Measurements from ENCODE around the gene SECISBP2.

The SECISBP2 gene

DNA sequence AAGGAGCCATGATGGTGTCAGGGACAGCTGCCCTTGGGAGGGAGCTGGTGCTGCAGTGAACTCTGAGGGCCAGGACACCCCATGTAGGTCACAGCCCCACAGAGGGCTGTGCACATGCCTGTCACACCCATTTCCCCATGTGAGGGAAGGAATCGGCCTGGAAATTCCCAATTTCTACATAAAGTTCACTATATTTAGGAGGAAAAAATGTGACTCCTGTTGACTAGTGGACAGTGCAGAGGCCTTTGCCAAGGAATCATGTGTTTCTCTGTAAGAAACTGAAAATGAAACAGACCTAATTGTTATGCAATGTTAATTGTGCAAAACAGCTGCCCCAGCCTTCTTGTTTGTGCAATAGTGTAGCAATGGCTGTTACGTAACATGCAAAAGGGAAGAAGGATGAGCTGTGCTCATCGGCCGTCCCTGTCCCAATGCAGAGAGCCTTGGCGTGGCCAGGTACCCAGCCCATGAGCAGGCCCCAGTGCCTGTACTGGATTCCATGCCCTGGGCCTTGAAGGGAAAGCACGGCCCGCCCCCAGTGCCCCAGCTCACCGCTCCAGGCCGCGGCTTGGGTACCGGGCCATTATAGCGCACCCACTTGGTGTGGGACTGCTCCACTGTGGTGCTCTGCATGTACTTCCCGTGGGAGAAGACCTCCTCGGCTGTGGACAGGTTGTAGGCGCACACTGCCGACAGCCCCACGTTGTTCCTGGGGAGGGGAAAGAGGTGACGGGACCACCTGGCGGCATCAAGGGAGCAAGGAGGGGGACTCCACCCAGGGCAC is 70.0 kb downstream of the SECISBP2 start:
- no peak overlapping the region for H3K9ac ChIP-seq (ENCODE audit: low read length)

DNA sequence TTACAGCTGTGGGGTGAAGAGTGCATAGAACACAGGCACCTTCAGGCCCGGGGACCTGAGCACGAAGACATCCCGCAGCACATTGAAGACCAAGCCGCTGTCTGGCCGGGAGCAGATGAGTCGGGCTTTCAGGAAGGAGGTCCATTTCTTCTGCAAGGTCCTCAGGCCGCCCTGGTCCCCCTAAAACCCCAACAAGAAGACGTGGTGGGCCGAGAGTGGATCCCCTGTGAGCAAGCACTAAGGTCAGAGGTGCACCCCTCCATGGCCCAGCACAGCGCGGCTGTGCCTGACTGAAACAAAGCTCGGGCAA is 70.5 kb downstream of the SECISBP2 start:
- peak overlapping the region; percentile 14 for H3K27ac ChIP-seq (ENCODE audit: low read depth, low read length)
- H3K36me3 ChIP-seq (ENCODE audit: insufficient read depth, low read length), result peaks cover 10% of the 10 kb centered on the region
- no peaks in the 10 kb centered on the region for H3K9me3 ChIP-seq (ENCODE audit: low read length)
- no peak overlapping the region for H3K9ac ChIP-seq (ENCODE audit: low read length)
- H3K4me1 ChIP-seq (ENCODE audit: insufficient read depth, low read length), result peaks cover 5% of the 10 kb centered on the region
- no peak overlapping the region for H3K4me3 ChIP-seq (ENCODE audit: low read depth in 1 of 2, low read length in 2 of 2)
- no peaks in the 10 kb centered on the region for H3K27me3 ChIP-seq (ENCODE audit: control insufficient read depth in 1 of 2, insufficient read depth in 2 of 2, low read length in 2 of 2)

More for the DNA sequence above, 70.0 kb downstream of the SECISBP2 start:
- H3K9me3 ChIP-seq (ENCODE audit: low read length), result no peaks in the 10 kb centered on the region
- peaks cover 5% of the 10 kb centered on the region for H3K4me1 ChIP-seq (ENCODE audit: insufficient read depth, low read length)
- peaks cover 10% of the 10 kb centered on the region for H3K36me3 ChIP-seq (ENCODE audit: insufficient read depth, low read length)
- H3K4me3 ChIP-seq (ENCODE audit: low read depth in 1 of 2, low read length in 2 of 2), result no peak overlapping the region
- no peaks in the 10 kb centered on the region for H3K27me3 ChIP-seq (ENCODE audit: control insufficient read depth in 1 of 2, insufficient read depth in 2 of 2, low read length in 2 of 2)
- H3K27ac ChIP-seq (ENCODE audit: low read depth, low read length), result peak overlapping the region; percentile 14

DNA sequence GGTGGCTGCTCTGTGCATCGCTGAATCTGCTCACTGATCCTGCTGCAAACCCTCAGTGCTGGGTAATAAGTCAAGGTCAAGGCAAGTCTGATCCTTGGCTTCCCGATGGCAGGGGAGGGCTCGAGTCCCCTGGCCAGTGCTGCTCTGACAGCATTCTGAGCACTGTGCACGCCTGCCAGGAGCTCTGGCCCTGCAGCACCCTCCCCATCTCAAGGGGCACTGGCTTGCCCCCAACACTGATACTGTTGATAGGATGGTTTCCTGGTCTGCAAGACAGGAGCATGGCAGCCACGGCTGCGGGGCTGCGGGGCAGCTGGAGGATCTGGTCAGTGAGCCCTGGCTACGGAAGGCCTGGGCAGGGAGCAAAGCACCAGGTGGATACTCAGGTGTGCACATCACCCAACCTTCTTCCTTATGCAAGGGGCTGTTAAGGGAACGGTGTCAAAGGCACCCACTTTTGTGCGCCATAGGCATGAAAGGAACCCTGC is 71.8 kb downstream of the SECISBP2 start:
- no peak overlapping the region for H3K4me3 ChIP-seq (ENCODE audit: low read depth in 1 of 2, low read length in 2 of 2)
- H3K4me1 ChIP-seq (ENCODE audit: insufficient read depth, low read length), result peaks cover 5% of the 10 kb centered on the region
- H3K9ac ChIP-seq (ENCODE audit: low read length), result no peak overlapping the region
- no peak overlapping the region for H3K27ac ChIP-seq (ENCODE audit: low read depth, low read length)
- peaks cover 10% of the 10 kb centered on the region for H3K36me3 ChIP-seq (ENCODE audit: insufficient read depth, low read length)
- H3K9me3 ChIP-seq (ENCODE audit: low read length), result no peaks in the 10 kb centered on the region
- no peaks in the 10 kb centered on the region for H3K27me3 ChIP-seq (ENCODE audit: control insufficient read depth in 1 of 2, insufficient read depth in 2 of 2, low read length in 2 of 2)

DNA sequence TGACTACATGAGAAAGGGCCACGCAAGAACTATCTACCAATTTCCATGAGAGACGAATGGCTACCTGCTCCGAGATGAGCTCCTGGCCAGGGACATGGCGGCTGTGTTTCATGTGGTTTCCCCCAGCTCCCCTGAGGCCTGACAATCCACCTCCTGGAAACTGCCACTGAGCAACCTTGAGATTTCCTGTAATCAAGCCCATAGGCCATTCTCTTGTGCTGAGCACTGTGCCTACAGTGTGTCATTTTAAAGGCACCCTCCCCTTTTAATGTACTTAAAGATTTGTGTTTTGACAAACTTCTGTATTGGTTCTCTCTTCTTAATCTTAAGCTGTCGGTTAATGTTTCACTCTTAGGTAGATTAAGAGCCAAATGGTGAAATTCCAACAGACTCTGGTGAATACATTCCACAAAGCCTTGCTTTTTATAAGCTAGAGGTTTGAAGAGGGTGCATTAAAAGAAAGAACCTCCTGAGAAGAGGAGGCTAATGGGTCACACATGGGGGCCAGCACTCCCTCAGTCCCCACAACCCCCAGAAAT is 72.3 kb downstream of the SECISBP2 start:
- peaks cover 5% of the 10 kb centered on the region for H3K4me1 ChIP-seq (ENCODE audit: insufficient read depth, low read length)
- H3K36me3 ChIP-seq (ENCODE audit: insufficient read depth, low read length), result peaks cover 10% of the 10 kb centered on the region
- H3K9ac ChIP-seq (ENCODE audit: low read length), result no peak overlapping the region
- no peaks in the 10 kb centered on the region for H3K27me3 ChIP-seq (ENCODE audit: control insufficient read depth in 1 of 2, insufficient read depth in 2 of 2, low read length in 2 of 2)
- H3K27ac ChIP-seq (ENCODE audit: low read depth, low read length), result no peak overlapping the region
- H3K4me3 ChIP-seq (ENCODE audit: low read depth in 1 of 2, low read length in 2 of 2), result no peak overlapping the region
- no peaks in the 10 kb centered on the region for H3K9me3 ChIP-seq (ENCODE audit: low read length)

DNA sequence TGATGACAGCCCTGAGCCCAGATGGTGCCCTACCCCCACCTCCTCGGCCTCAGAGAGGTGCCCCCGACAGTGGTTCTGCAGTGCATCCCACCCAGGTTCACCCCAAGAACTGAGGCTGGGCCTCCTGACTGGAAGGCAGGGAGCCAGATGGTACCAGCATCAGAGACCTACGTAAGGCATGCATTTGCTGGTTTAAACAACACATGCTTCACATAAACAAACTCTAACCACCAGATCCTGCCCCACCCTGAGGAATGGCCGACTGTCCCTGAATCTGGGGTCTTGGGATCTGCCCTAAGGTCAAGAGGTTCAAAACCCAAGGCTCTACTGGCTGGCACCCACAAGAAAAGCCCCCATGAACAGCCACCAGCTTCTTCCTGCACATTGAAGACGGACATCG is 73.3 kb downstream of the SECISBP2 start:
- peaks cover 15% of the 10 kb centered on the region for H3K36me3 ChIP-seq (ENCODE audit: insufficient read depth, low read length)
- no peak overlapping the region for H3K27ac ChIP-seq (ENCODE audit: low read depth, low read length)
- H3K9ac ChIP-seq (ENCODE audit: low read length), result no peak overlapping the region

DNA sequence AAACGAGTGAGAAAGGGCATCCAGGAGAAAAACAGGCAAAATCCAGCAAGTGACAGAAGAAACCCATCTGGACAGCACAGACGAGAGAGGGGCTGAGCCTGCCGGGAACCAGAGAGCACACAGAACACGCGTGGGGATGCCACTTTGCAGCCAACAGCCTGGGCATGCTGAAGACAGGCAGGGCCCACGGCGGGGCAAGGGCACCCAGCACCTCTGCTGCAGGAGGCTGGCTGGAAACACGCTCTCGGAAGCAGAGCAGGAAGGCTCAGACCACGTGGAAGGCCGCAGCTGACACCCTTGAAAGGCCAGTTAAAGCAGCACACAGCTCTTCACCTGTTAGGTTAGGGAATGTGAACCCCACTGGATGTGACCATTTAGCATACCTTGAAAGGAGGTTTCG is 76.1 kb downstream of the SECISBP2 start:
- Histone ChIP-seq H3K9me3 (ENCODE audit: low read length) (no peaks in the 10 kb centered on the region), H3K4me3 (ENCODE audit: low read depth in 1 of 2, low read length in 2 of 2) (no peak overlapping the region), H3K9ac (ENCODE audit: low read length) (no peak overlapping the region), H3K36me3 (ENCODE audit: insufficient read depth, low read length) (peaks cover 20% of the 10 kb centered on the region), H3K4me1 (ENCODE audit: insufficient read depth, low read length) (no peaks in the 10 kb centered on the region), H3K27ac (ENCODE audit: low read depth, low read length) (no peak overlapping the region), H3K27me3 (ENCODE audit: control insufficient read depth in 1 of 2, insufficient read depth in 2 of 2, low read length in 2 of 2) (no peaks in the 10 kb centered on the region)

More for the DNA sequence above, 73.3 kb downstream of the SECISBP2 start:
- no peak overlapping the region for H3K4me3 ChIP-seq (ENCODE audit: low read depth in 1 of 2, low read length in 2 of 2)
- peaks cover 5% of the 10 kb centered on the region for H3K4me1 ChIP-seq (ENCODE audit: insufficient read depth, low read length)
- no peaks in the 10 kb centered on the region for H3K27me3 ChIP-seq (ENCODE audit: control insufficient read depth in 1 of 2, insufficient read depth in 2 of 2, low read length in 2 of 2)
- no peaks in the 10 kb centered on the region for H3K9me3 ChIP-seq (ENCODE audit: low read length)

DNA sequence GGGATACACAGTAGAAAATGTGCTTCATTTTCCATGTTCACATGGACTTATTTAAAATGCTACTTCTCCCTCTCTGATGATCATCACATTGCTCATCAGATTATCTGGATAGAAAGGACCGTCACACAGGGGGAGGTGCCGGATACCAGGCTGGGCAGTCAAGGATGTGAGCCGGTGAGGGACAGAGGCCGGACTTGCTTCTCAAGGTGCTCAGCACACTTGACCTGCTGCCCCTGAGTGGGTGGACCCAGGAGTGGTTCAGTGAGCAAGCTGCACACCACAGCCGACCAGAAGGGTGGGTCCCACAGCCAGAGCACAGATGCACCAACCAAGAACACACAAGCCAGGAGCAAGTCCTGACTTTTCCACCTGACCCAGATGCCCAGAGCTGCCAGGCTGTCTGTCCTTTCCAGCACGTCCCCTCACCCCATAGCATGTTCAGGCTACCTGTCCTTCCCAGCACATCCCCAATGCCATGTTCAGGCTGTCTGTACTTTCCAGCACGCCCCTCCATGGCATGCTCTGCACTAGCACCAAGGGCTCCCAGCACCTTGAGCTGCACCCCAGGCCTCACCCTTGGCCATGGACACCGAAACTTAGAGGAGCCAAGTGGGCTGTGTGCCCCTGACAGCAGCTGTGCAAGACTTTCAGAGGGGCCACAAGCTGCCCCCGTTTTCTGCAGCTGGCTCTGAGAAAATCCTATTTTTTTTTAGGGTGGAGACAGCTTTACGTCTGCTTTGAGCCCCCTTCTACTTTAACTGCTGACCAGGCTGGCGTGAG is 77.8 kb downstream of the SECISBP2 start:
- H3K27ac ChIP-seq (ENCODE audit: low read depth, low read length), result no peak overlapping the region
- H3K4me3 ChIP-seq (ENCODE audit: low read depth in 1 of 2, low read length in 2 of 2), result no peak overlapping the region
- peaks cover 16% of the 10 kb centered on the region for H3K36me3 ChIP-seq (ENCODE audit: insufficient read depth, low read length)
- H3K9me3 ChIP-seq (ENCODE audit: low read length), result no peaks in the 10 kb centered on the region
- H3K9ac ChIP-seq (ENCODE audit: low read length), result no peak overlapping the region
- H3K27me3 ChIP-seq (ENCODE audit: control insufficient read depth in 1 of 2, insufficient read depth in 2 of 2, low read length in 2 of 2), result no peaks in the 10 kb centered on the region
- H3K4me1 ChIP-seq (ENCODE audit: insufficient read depth, low read length), result no peaks in the 10 kb centered on the region

DNA sequence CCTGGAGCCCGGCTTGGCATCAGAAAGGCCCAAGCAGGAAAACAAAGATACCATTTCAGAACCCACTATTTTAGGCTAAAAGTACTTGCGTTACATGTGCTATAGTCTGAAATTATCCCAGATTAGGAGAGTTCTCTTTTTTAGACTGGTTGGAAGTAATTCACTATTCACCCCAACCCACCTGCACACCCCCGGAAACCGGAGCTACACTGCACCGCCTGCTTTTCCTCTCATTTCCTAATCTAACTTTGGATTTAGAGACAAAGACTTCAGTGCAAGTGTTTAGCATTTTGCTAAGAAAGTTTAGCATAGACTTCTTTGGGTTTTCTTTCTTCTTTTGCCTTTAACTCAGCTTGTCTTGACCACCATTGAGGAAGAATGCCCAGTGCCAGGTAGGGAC is 79.2 kb downstream of the SECISBP2 start:
- Histone ChIP-seq H3K9ac (ENCODE audit: low read length) (no peak overlapping the region), H3K9me3 (ENCODE audit: low read length) (no peaks in the 10 kb centered on the region), H3K4me1 (ENCODE audit: insufficient read depth, low read length) (no peaks in the 10 kb centered on the region), H3K27me3 (ENCODE audit: control insufficient read depth in 1 of 2, insufficient read depth in 2 of 2, low read length in 2 of 2) (no peaks in the 10 kb centered on the region), H3K27ac (ENCODE audit: low read depth, low read length) (no peak overlapping the region), H3K36me3 (ENCODE audit: insufficient read depth, low read length) (peaks cover 12% of the 10 kb centered on the region), H3K4me3 (ENCODE audit: low read depth in 1 of 2, low read length in 2 of 2) (no peak overlapping the region)

DNA sequence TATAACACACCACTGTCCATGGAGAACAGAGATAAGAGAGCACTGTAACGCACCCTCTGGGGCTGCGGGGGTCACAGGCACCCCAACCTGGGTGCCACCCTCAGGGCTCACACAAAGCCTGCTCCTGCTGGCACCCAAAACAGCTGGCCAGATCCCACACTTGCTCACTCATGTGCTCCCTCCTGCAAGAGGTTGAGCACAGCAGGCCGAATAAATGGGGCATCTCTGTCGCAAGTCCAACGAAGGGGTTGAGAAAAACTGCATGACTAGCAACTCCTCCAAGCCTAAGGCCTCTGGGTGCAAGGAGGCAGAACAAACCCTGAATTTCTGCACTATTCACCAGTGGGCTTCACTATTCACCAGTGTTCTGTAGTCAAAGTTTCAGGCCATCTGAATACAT is 80.3 kb downstream of the SECISBP2 start:
- no peak overlapping the region for H3K27ac ChIP-seq (ENCODE audit: low read depth, low read length)
- H3K9me3 ChIP-seq (ENCODE audit: low read length), result no peaks in the 10 kb centered on the region
- H3K4me3 ChIP-seq (ENCODE audit: low read depth in 1 of 2, low read length in 2 of 2), result no peak overlapping the region
- H3K4me1 ChIP-seq (ENCODE audit: insufficient read depth, low read length), result no peaks in the 10 kb centered on the region
- peaks cover 10% of the 10 kb centered on the region for H3K36me3 ChIP-seq (ENCODE audit: insufficient read depth, low read length)
- H3K27me3 ChIP-seq (ENCODE audit: control insufficient read depth in 1 of 2, insufficient read depth in 2 of 2, low read length in 2 of 2), result no peaks in the 10 kb centered on the region
- H3K9ac ChIP-seq (ENCODE audit: low read length), result no peak overlapping the region

DNA sequence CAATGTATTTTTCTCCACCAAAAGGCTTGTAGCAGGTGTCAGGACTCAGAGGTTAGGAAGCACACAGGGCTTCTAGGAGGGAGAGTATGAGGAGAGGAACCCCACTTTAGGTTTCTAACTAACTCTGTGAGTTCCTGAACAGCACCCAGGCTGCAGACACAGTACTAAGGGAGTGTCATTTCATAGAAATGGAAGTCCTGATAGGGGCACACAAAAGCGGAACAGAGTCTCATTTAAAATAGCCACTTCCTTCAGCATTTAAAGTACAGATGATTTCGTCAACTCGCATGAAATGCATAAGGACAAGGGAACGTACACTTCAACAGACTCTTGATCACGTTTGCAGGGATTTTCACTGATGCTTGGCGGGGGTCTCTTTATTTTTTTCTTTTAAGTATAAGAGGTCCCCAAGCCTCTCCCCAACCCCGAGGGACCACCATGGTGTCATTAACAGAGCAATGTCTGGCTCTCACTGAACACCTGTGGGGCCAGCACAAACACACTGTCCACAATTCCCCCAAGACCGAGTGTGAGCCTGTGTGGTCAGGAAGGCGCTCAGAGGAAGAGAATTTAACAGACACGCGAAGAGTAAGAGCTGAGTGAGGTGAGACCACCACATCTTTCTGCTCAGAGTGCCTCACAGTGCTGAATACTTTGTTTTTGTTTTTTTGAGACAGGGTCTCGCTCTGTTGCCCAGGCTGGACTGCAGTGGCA is 82.3 kb downstream of the SECISBP2 start:
- Histone ChIP-seq H3K27me3 (ENCODE audit: control insufficient read depth in 1 of 2, insufficient read depth in 2 of 2, low read length in 2 of 2) (no peaks in the 10 kb centered on the region), H3K27ac (ENCODE audit: low read depth, low read length) (no peak overlapping the region), H3K36me3 (ENCODE audit: insufficient read depth, low read length) (peaks cover 10% of the 10 kb centered on the region), H3K9ac (ENCODE audit: low read length) (no peak overlapping the region), H3K4me1 (ENCODE audit: insufficient read depth, low read length) (no peaks in the 10 kb centered on the region), H3K9me3 (ENCODE audit: low read length) (no peaks in the 10 kb centered on the region), H3K4me3 (ENCODE audit: low read depth in 1 of 2, low read length in 2 of 2) (no peak overlapping the region)
